ENCODE results near the gene ELP2.

DNA sequence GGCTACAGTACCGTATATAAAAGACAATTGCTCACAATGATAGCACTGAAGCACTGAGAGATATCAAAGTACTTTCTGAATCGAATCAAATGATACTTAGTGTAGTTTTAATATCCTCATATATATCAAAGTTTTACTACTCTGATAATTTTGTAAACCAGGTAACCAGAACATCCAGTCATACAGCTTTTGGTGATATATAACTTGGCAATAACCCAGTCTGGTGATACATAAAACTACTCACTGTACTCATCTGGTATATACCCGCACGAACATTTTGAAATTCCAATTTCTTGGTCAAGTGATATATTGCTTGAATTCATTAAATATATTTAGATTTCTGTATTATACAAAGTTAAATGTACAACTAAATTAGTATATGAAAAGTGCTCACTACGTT, 21.1 kb upstream of the ELP2 start:
- TF ChIP-seq, protein P1, sequence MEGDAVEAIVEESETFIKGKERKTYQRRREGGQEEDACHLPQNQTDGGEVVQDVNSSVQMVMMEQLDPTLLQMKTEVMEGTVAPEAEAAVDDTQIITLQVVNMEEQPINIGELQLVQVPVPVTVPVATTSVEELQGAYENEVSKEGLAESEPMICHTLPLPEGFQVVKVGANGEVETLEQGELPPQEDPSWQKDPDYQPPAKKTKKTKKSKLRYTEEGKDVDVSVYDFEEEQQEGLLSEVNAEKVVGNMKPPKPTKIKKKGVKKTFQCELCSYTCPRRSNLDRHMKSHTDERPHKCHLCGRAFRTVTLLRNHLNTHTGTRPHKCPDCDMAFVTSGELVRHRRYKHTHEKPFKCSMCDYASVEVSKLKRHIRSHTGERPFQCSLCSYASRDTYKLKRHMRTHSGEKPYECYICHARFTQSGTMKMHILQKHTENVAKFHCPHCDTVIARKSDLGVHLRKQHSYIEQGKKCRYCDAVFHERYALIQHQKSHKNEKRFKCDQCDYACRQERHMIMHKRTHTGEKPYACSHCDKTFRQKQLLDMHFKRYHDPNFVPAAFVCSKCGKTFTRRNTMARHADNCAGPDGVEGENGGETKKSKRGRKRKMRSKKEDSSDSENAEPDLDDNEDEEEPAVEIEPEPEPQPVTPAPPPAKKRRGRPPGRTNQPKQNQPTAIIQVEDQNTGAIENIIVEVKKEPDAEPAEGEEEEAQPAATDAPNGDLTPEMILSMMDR (IDR thresholded peaks at IDR 0.05) = no peak
- TF ChIP-seq ZFX (IDR thresholded peaks at IDR 0.05; ENCODE audit: borderline replicate concordance) = no peak

Data from 22Rv1 (cell line).